Measurements from ENCODE around the gene RABGGTA. TPM values are rescaled to one million over a fixed set of nuclear protein-coding genes. Genes with fewer than 3 reads are reported as not detected.

Gene RABGGTA
- total RNA-seq, 1 experiment from 2014 or later: 25.6 TPM

DNA sequence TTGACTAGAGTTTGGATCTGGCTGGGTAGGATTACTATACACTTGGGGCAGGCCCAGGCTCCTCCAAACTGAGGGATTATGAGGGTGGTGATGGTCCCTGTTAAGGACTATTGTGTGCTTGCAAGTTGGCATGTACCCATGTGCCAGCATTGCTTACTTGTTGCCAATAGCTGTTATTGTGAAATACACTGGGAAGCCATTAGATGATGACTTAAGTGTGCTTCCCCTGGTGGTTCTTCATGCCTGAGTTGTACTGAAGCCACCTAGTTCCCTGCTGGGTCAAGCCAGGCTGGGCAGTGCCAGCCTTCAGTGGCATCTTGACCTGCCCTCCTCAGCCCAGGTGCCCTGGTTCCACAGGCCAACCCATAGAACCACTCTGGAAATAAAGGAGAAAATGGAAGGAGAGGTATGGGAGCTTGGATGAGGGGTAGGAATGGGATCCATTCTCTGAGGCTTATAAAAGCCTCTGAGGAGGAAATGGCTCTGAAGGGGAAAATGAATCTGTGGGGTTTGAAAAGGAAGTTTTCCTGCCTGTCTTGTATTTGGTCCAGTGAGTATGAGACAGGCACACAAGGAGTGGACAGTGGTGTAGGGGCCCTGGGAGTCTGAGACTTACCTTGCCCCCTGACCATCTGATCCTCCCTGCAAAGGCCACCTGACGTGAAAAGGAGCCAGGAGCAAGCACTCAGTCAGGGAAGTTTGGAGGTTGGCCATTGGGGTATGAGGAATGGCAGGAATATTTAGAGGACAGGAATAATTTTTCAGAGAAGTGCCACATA lies 40.6 kb upstream of the RABGGTA start:
- Mint-ChIP-seq H3K4me3 (no peak overlapping the region), H3K4me1 (peaks cover 5 to 6% of the 10 kb centered on the region in 2 experiments; a peak in 3 of 4 replicates), H3K9me3 (no peaks in the 10 kb centered on the region), H3K36me3 (ENCODE audit: insufficient read depth in 1 of 3, low read depth in 3 of 3) (peaks cover 3 to 29% (median 11%) of the 10 kb centered on the region in 3 experiments; a peak in 6 of 7 replicates), H3K27ac (no peak overlapping the region), H3K27me3 (ENCODE audit: low read depth) (peaks cover 11% of the 10 kb centered on the region)
- H3K9me3 ChIP-seq (ENCODE audit: control insufficient read depth, low read depth, low read length): no peaks in the 10 kb centered on the region
- no peak overlapping the region for H2BK20ac ChIP-seq (ENCODE audit: low read depth, low read length, poor library complexity, severe bottlenecking)
- H3K27ac ChIP-seq (ENCODE audit: insufficient read length, low read depth, low read length): no peak overlapping the region
- H4K91ac ChIP-seq (ENCODE audit: insufficient read length, low read depth, low read length): no peak overlapping the region
- no peak for TF ChIP-seq CTCF (conservative IDR thresholded peaks at IDR 0.05)
- H2AFZ ChIP-seq (ENCODE audit: low read length): no peak overlapping the region
- no peak overlapping the region for H3K23ac ChIP-seq (ENCODE audit: insufficient read length, low read depth, low read length)
- no peaks in the 10 kb centered on the region for H3K79me2 ChIP-seq (ENCODE audit: insufficient read depth, low read length)
- no peaks in the 10 kb centered on the region for H3K27me3 ChIP-seq (ENCODE audit: insufficient read depth, low read length)
- H2BK120ac ChIP-seq (ENCODE audit: low read depth, low read length, poor library complexity, severe bottlenecking): no peak overlapping the region
- no peak overlapping the region for H4K8ac ChIP-seq (replicated peaks; ENCODE audit: insufficient read length, low read depth, low read length)
- H3K79me1 ChIP-seq (ENCODE audit: insufficient read depth, low read depth, low read length, poor library complexity, severe bottlenecking): no peaks in the 10 kb centered on the region
- no peak for DNase-seq
- H4K5ac ChIP-seq (ENCODE audit: insufficient read length, low read depth, low read length): no peak overlapping the region
- H3K23me2 ChIP-seq (ENCODE audit: insufficient read length, low read depth, low read length, poor library complexity, severe bottlenecking): no peaks in the 10 kb centered on the region
- no peak overlapping the region for H2BK5ac ChIP-seq (ENCODE audit: insufficient read length, low read length)
- no peak overlapping the region for H3T11ph ChIP-seq (ENCODE audit: low read length)
- no peak overlapping the region for H3K9ac ChIP-seq (ENCODE audit: extremely low read depth, insufficient read length, low read length)
- H3K18ac ChIP-seq (ENCODE audit: insufficient read length, low read depth, low read length): no peak overlapping the region
- H3K56ac ChIP-seq (ENCODE audit: insufficient read length, low read depth, low read length): no peak overlapping the region
- no peak overlapping the region for H3K4ac ChIP-seq (ENCODE audit: low read depth, low read length)
- WGBS (ENCODE audit: extremely low coverage, insufficient read length, low lambda C conversion rate): no CpG with 5 or more reads among the region's 1 CpG
- no peak overlapping the region for H3K14ac ChIP-seq (ENCODE audit: insufficient read depth, low read length)
- H4K20me1 ChIP-seq (ENCODE audit: control insufficient read depth, insufficient read depth, insufficient read length): no peaks in the 10 kb centered on the region
- H3K4me2 ChIP-seq (ENCODE audit: insufficient read depth, insufficient read length, low read length): no peak overlapping the region
- H3K4me1 ChIP-seq (ENCODE audit: insufficient read depth, low read length): no peaks in the 10 kb centered on the region
- no peak overlapping the region for H2BK12ac ChIP-seq (ENCODE audit: insufficient read length, low read depth, low read length)
- H2BK15ac ChIP-seq (ENCODE audit: low read depth, low read length): no peak overlapping the region
- no peak overlapping the region for H2AK5ac ChIP-seq (ENCODE audit: insufficient read length, low read length)

All from H9 (cell line).